CD4-positive, alpha-beta T cell treated with Interleukin-6 at 100 ng/mL for 8 hours (primary cell): Measurements from ENCODE around the gene MAST4.

Experiments used
- DNase-seq: peaks from one replicate; pipeline ENCODE4 v3.0.0-alpha.2; 2020; ENCODE audit warnings: mixed read lengths, low spot score

MAST4 gene

GRCh38 chr5:67214707-67215447, 618.7 kb downstream of the MAST4 start:
- DNase-seq = no peak

GRCh38 chr5:67215519-67216471, 619.6 kb downstream of the MAST4 start:
- peak; percentile 85 for DNase-seq

- no peak for DNase-seq
These were observed 620.4 kb downstream of the MAST4 start for GRCh38 chr5:67216564-67216963.
